Measurements from ENCODE around the gene ATP2C1.
A peak's percentile ranks its signal among the peaks of the same experiment; 100 is the strongest.

The ATP2C1 gene

GRCh38 chr3:130918328-130918727, 24.4 kb downstream of the ATP2C1 start:
- no peak overlapping the region for H3K4me3 ChIP-seq (ENCODE audit: low read depth, low read length)
- no peaks in the 10 kb centered on the region for H3K27me3 ChIP-seq (replicated peaks)
- no peaks in the 10 kb centered on the region for H3K36me3 ChIP-seq (replicated peaks)
- DNase-seq = no peak
- in situ Hi-C loops (cut with HindIII; ENCODE audit: low pct_ligation_motif_present, low sequenced_read_pairs) = no loop called here
- no peak overlapping the region for H3K27ac ChIP-seq
- TF ChIP-seq CTCF (IDR thresholded peaks at IDR 0.05; ENCODE audit: low read depth, low read length, missing control alignments) = no peak

DNA sequence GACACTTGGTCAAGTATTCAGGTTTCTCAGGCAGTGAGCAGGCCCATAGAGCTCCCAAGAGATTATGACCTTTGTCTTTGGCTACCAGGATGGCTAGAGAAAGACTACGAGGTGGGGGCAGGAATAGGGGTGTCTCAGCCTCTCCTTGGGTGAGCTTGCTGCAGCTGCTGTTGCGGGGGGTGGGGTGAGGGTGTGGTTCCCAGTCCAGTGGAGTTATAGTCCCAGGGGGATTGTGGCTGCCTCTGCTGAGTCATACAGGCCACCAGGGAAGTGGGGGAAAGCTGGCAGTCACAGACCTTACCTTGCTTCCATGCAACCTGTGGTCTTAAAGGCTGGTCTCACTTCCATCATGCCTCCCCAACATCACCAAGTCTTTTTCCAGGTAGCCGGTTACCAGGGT, 31.7 kb downstream of the ATP2C1 start:
- no peak overlapping the region for H3K4me3 ChIP-seq (ENCODE audit: low read depth, low read length)
- no peaks in the 10 kb centered on the region for H3K36me3 ChIP-seq (replicated peaks)
- peak overlapping the region; percentile 32 for H3K27ac ChIP-seq
- no peaks in the 10 kb centered on the region for H3K27me3 ChIP-seq (replicated peaks)
- in situ Hi-C loops (cut with HindIII; ENCODE audit: low pct_ligation_motif_present, low sequenced_read_pairs) = no loop called here
- no peak for TF ChIP-seq CTCF (IDR thresholded peaks at IDR 0.05; ENCODE audit: low read depth, low read length, missing control alignments)
- peak; percentile 62 for DNase-seq

GRCh38 chr3:130926504-130926903, 32.6 kb downstream of the ATP2C1 start:
- no peaks in the 10 kb centered on the region for H3K36me3 ChIP-seq (replicated peaks)
- in situ Hi-C loops (cut with HindIII; ENCODE audit: low pct_ligation_motif_present, low sequenced_read_pairs) = no loop called here
- DNase-seq = no peak

GRCh38 chr3:130929804-130930203, 35.9 kb downstream of the ATP2C1 start:
- in situ Hi-C loops (cut with HindIII; ENCODE audit: low pct_ligation_motif_present, low sequenced_read_pairs) = no loop called here
- no peak for DNase-seq
- no peak for TF ChIP-seq CTCF (IDR thresholded peaks at IDR 0.05; ENCODE audit: low read depth, low read length, missing control alignments)
- Histone ChIP-seq H3K36me3 (replicated peaks) (no peaks in the 10 kb centered on the region), H3K4me3 (ENCODE audit: low read depth, low read length) (no peak overlapping the region), H3K27ac (no peak overlapping the region), H3K27me3 (replicated peaks) (no peaks in the 10 kb centered on the region)

More at GRCh38 chr3:130926504-130926903, 32.6 kb downstream of the ATP2C1 start:
- Histone ChIP-seq H3K27me3 (replicated peaks) (no peaks in the 10 kb centered on the region), H3K4me3 (ENCODE audit: low read depth, low read length) (no peak overlapping the region), H3K27ac (peak overlapping the region; percentile 87)
- no peak for TF ChIP-seq CTCF (IDR thresholded peaks at IDR 0.05; ENCODE audit: low read depth, low read length, missing control alignments)

- TF ChIP-seq CTCF (IDR thresholded peaks at IDR 0.05; ENCODE audit: low read depth, low read length, missing control alignments) = no peak
Observed at GRCh38 chr3:130932979-130933378, 39.1 kb downstream of the ATP2C1 start.

GRCh38 chr3:130933801-130934345, 40.0 kb downstream of the ATP2C1 start:
- no peak for DNase-seq

More at GRCh38 chr3:130932979-130933378, 39.1 kb downstream of the ATP2C1 start:
- no peak overlapping the region for H3K4me3 ChIP-seq (ENCODE audit: low read depth, low read length)
- no peak for DNase-seq
- H3K27ac ChIP-seq = no peak overlapping the region
- in situ Hi-C loops (cut with HindIII; ENCODE audit: low pct_ligation_motif_present, low sequenced_read_pairs) = no loop called here
- H3K27me3 ChIP-seq (replicated peaks) = no peaks in the 10 kb centered on the region
- H3K36me3 ChIP-seq (replicated peaks) = no peaks in the 10 kb centered on the region

More at GRCh38 chr3:130933801-130934345, 40.0 kb downstream of the ATP2C1 start:
- no peak overlapping the region for H3K4me3 ChIP-seq (ENCODE audit: low read depth, low read length)
- no peak for TF ChIP-seq CTCF (IDR thresholded peaks at IDR 0.05; ENCODE audit: low read depth, low read length, missing control alignments)
- H3K36me3 ChIP-seq (replicated peaks) = no peaks in the 10 kb centered on the region
- H3K27ac ChIP-seq = no peak overlapping the region
- H3K27me3 ChIP-seq (replicated peaks) = no peaks in the 10 kb centered on the region
- in situ Hi-C loops (cut with HindIII; ENCODE audit: low pct_ligation_motif_present, low sequenced_read_pairs) = no loop called here
